SK-N-SH (cell line): ENCODE data around the gene TMEM151A. TPM values are rescaled to one million over a fixed set of nuclear protein-coding genes. Genes with fewer than 3 reads are reported as not detected.

Experiments
- CTCF ChIA-PET: fragments of 300-600, 350-600 bp; formaldehyde crosslinking; extraction: SDS; loops from one replicate; lab custom pipeline; 2021; lab: Yijun Ruan, JAX
- POLR2A ChIA-PET: fragments of 350-600 bp; sonication (Branson Sonifier 250); formaldehyde crosslinking; extraction: SDS; loops from one replicate; lab custom pipeline; 2020; ENCODE audit warnings: antibody characterized with exemption, inconsistent platforms; lab: Yijun Ruan, JAX
- DNase-seq: peaks from one replicate; pipeline ENCODE4 v3.0.0; 2012
- H2AFZ ChIP-seq: fragments of 200-600 bp; sonication (generic); 2 replicates; pipeline ENCODE4 v1.8.1; 2016; ENCODE audit warnings: antibody characterized with exemption, mild to moderate bottlenecking, low read depth
- H3F3A ChIP-seq: fragments of 200-600 bp; sonication (generic); replicated peaks from 2 replicates; pipeline ENCODE3; 2016; ENCODE audit warnings: antibody characterized with exemption, mild to moderate bottlenecking; ENCODE audit not compliant: insufficient read depth
- H3K27ac ChIP-seq, 2 experiments: fragments of 200-500 bp in 1 of 2; fragments of 200-600 bp in 1 of 2; sonication (Bioruptor generic) in 1 of 2; sonication (generic), shearing (Covaris generic) in 1 of 2; 2 replicates each; pipeline versions ENCODE4 v1.5.1 to v1.6.1; 2014 to 2016; ENCODE audit warnings: low read depth in 2 of 2, inconsistent platforms in 1 of 2, low read length in 1 of 2, mild to moderate bottlenecking in 1 of 2, mixed read lengths in 1 of 2
- H3K27me3 ChIP-seq: fragments of 200-600 bp; sonication (generic), shearing (Covaris generic); 2 replicates; pipeline ENCODE4 v1.6.1; 2016; ENCODE audit warnings: mixed run types; ENCODE audit not compliant: insufficient read depth
- H3K36me3 ChIP-seq, 2 experiments: fragments of 200-500 bp in 1 of 2; fragments of 200-600 bp in 1 of 2; sonication (Bioruptor generic) in 1 of 2; sonication (generic) in 1 of 2; replicated peaks in 1 of 2; 2 replicates each; pipeline versions ENCODE3 to v1.5.1; 2014 to 2016; ENCODE audit warnings: low read length in 1 of 2, mild to moderate bottlenecking in 1 of 2; ENCODE audit not compliant: insufficient read depth in 2 of 2, control insufficient read depth in 1 of 2
- H3K4me1 ChIP-seq, 2 experiments: fragments of 200-500 bp in 1 of 2; fragments of 200-600 bp in 1 of 2; sonication (Bioruptor generic) in 1 of 2; sonication (generic), shearing (Covaris generic) in 1 of 2; 2 replicates each; pipeline versions ENCODE4 v1.5.1 to v1.6.1; 2014 to 2016; ENCODE audit warnings: low read depth in 1 of 2, low read length in 1 of 2, mixed run types in 1 of 2; ENCODE audit not compliant: insufficient read depth in 2 of 2, control insufficient read depth in 1 of 2
- H3K4me2 ChIP-seq: fragments of 200-600 bp; sonication (generic), shearing (Covaris generic); 2 replicates; pipeline ENCODE4 v1.6.1; 2017; ENCODE audit warnings: mixed run types
- H3K4me3 ChIP-seq, 2 experiments: fragments of 200-500 bp in 1 of 2; fragments of 200-600 bp in 1 of 2; sonication (Bioruptor generic) in 1 of 2; sonication (generic), shearing (Covaris generic) in 1 of 2; 2 replicates each; pipeline versions ENCODE4 v1.5.1 to v1.8.1; 2014 to 2016; ENCODE audit warnings: low read depth in 2 of 2, inconsistent platforms in 1 of 2, low read length in 1 of 2, mild to moderate bottlenecking in 1 of 2, mixed read lengths in 1 of 2, moderate library complexity in 1 of 2
- H3K79me2 ChIP-seq: fragments of 200-600 bp; sonication (generic); 2 replicates; pipeline ENCODE4 v1.8.1; 2017; ENCODE audit warnings: mild to moderate bottlenecking; ENCODE audit not compliant: insufficient read depth
- H3K9ac ChIP-seq: fragments of 200-600 bp; sonication (generic); 2 replicates; pipeline ENCODE4 v1.6.1; 2017; ENCODE audit warnings: mixed run types
- H3K9me2 ChIP-seq: fragments of 200-600 bp; sonication (generic); 2 replicates; pipeline ENCODE4 v1.6.1; 2017; ENCODE audit warnings: mixed run types
- H3K9me3 ChIP-seq: fragments of 200-600 bp; sonication (generic); 2 replicates; pipeline ENCODE4 v1.6.1; 2017; ENCODE audit warnings: mixed run types, mild to moderate bottlenecking, moderate library complexity
- H4K20me1 ChIP-seq: fragments of 200-600 bp; sonication (generic); 2 replicates; pipeline ENCODE4 v1.6.1; 2017; ENCODE audit warnings: mild to moderate bottlenecking, mixed run types; ENCODE audit not compliant: insufficient read depth
- CHD2 ChIP-seq: fragments of 150-350 bp; IDR thresholded peaks from 2 replicates; pipeline ENCODE4 v1.6.1; 2018; ENCODE audit warnings: low read length; ENCODE audit not compliant: partially characterized antibody
- GABPA ChIP-seq: IDR thresholded peaks from 2 replicates; pipeline ENCODE4 v1.4.0; 2012; ENCODE audit warnings: low read depth, mild to moderate bottlenecking
- JUND ChIP-seq: IDR thresholded peaks from 2 replicates; pipeline ENCODE4 v1.4.0; 2012
- MEF2A ChIP-seq: IDR thresholded peaks from 2 replicates; pipeline ENCODE4 v1.4.0; 2012; ENCODE audit warnings: low read depth, borderline replicate concordance
- NFIC ChIP-seq: IDR thresholded peaks from 2 replicates; pipeline ENCODE4 v1.4.0; 2012; ENCODE audit warnings: borderline replicate concordance
- SIN3A ChIP-seq: IDR thresholded peaks from 2 replicates; pipeline ENCODE4 v1.6.1; 2012; ENCODE audit warnings: low read depth, mild to moderate bottlenecking, low read length, moderate library complexity, borderline replicate concordance
- TEAD4 ChIP-seq: IDR thresholded peaks from 2 replicates; pipeline ENCODE4 v1.4.0; 2012; ENCODE audit warnings: mild to moderate bottlenecking, borderline replicate concordance; ENCODE audit not compliant: insufficient read depth
- YY1 ChIP-seq: IDR thresholded peaks from 2 replicates; pipeline ENCODE4 v1.4.0; 2012; ENCODE audit warnings: low read depth, mild to moderate bottlenecking
- WGBS: methylation state at CpG from one replicate; pipeline ENCODE4 v1.1.6; 2017; ENCODE audit warnings: low lambda C conversion rate; 5-methylcytosine and 5-hydroxymethylcytosine counted together
- polyA plus RNA-seq, 3 experiments: library from polyadenylated mRNA; depleted of rRNA; stranded (reverse); fragments of >200 nt; gene quantifications; 2 replicates each; pipeline ENCODE4 v1.2.3, GENCODE V29; 2012
- TF ChIP-seq, protein P1 (sequence below): IDR thresholded peaks from 2 replicates; pipeline ENCODE4 v1.4.0; 2012; ENCODE audit warnings: low read depth, borderline replicate concordance
- TF ChIP-seq, protein P2 (sequence below): fragments of 150-350 bp; IDR thresholded peaks from 2 replicates; pipeline ENCODE4 v1.6.1; 2017; ENCODE audit warnings: antibody characterized with exemption, low read length, low read depth, borderline replicate concordance
- TF ChIP-seq, protein P3 (sequence below): IDR thresholded peaks from 2 replicates; pipeline ENCODE4 v1.6.1; 2012; ENCODE audit warnings: mild to moderate bottlenecking, low read depth, low read length, moderate library complexity
- TF ChIP-seq, protein P4 (sequence below): IDR thresholded peaks from 2 replicates; pipeline ENCODE4; 2012
- TF ChIP-seq, protein P5 (sequence below): fragments of 200-600 bp; sonication (generic); IDR thresholded peaks from 2 replicates; pipeline ENCODE4 v1.6.1; 2017; ENCODE audit warnings: antibody characterized with exemption, mild to moderate bottlenecking, moderate library complexity

The TMEM151A gene
- polyA plus RNA-seq, 1 of the 3 experiments (the other 2 are of a cell fraction): 0.35 TPM

DNA sequence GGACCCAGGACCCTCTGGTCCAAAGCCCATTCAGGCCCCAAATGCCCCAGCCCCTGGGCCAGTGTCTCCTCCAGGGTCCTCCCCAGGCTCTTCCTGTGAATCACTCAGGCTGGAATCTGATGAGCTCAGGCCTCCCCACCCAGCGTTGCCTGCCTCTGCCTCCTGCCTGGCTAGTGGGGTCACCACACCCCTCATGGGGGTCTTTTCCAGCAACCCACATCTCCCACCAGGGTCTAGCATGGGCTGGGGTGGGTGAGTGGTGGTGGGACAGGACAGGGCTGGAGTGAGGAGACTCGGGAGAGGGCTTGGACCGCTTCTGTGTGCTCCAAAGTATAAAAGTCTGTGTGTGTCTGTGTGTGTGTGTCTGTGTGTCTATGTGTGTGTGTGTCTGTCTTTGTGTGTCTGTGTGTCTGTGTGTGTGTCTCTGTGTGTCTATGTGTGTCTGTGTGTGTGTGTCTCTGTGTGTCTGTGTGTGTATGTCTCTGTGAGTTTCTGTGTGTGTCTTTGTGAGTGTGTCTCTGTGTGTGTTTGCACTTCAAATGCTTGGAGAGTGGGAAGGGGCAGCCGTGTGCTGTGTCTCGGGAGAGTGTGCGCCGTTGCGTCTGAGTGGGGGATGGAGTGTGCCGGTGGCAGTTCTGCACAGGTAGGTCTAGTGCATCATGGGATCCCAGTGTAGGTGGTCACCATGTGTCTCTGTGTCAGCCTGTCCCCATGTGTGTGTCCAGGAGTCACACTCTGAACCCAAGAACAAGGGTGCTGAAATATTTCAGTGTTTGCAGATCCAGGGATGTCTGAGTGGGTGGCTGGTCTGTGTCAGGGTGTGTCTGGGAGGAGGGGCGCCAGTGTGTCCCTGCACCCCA is 35.7 kb downstream of the TMEM151A start (continued):
- TF ChIP-seq, protein P1, sequence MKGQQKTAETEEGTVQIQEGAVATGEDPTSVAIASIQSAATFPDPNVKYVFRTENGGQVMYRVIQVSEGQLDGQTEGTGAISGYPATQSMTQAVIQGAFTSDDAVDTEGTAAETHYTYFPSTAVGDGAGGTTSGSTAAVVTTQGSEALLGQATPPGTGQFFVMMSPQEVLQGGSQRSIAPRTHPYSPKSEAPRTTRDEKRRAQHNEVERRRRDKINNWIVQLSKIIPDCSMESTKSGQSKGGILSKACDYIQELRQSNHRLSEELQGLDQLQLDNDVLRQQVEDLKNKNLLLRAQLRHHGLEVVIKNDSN: no peak
- TF ChIP-seq, protein P2, sequence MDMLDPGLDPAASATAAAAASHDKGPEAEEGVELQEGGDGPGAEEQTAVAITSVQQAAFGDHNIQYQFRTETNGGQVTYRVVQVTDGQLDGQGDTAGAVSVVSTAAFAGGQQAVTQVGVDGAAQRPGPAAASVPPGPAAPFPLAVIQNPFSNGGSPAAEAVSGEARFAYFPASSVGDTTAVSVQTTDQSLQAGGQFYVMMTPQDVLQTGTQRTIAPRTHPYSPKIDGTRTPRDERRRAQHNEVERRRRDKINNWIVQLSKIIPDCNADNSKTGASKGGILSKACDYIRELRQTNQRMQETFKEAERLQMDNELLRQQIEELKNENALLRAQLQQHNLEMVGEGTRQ: no peak
- TF ChIP-seq, protein P3, sequence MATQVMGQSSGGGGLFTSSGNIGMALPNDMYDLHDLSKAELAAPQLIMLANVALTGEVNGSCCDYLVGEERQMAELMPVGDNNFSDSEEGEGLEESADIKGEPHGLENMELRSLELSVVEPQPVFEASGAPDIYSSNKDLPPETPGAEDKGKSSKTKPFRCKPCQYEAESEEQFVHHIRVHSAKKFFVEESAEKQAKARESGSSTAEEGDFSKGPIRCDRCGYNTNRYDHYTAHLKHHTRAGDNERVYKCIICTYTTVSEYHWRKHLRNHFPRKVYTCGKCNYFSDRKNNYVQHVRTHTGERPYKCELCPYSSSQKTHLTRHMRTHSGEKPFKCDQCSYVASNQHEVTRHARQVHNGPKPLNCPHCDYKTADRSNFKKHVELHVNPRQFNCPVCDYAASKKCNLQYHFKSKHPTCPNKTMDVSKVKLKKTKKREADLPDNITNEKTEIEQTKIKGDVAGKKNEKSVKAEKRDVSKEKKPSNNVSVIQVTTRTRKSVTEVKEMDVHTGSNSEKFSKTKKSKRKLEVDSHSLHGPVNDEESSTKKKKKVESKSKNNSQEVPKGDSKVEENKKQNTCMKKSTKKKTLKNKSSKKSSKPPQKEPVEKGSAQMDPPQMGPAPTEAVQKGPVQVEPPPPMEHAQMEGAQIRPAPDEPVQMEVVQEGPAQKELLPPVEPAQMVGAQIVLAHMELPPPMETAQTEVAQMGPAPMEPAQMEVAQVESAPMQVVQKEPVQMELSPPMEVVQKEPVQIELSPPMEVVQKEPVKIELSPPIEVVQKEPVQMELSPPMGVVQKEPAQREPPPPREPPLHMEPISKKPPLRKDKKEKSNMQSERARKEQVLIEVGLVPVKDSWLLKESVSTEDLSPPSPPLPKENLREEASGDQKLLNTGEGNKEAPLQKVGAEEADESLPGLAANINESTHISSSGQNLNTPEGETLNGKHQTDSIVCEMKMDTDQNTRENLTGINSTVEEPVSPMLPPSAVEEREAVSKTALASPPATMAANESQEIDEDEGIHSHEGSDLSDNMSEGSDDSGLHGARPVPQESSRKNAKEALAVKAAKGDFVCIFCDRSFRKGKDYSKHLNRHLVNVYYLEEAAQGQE: no peak

DNA sequence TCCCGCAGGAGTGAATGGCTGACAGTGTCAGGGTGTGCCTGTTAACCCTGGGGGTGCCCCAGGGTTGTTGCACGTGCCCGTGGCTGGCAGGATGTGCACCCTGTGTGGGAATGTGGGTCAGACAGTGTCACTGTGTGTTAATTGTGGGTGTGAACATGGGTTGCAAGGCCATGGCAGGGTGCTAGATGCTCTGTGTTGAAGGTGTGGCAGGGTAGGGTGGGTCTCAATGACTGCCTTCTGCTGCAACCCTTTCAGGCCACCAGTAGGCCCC is 36.3 kb downstream of the TMEM151A start:
- CTCF ChIA-PET: interaction anchor here (1.5 kb wide), 1 partner anchor 10 kb away, joined by 4 read pairs; no protein-coding TSS in a partner anchor
- TF ChIP-seq YY1 (no peak), SIN3A (no peak), JUND (no peak), NFIC (no peak), MEF2A (no peak), CHD2 (no peak), TEAD4 (no peak), GABPA (no peak)
- TF ChIP-seq, protein P1: no peak
- TF ChIP-seq, protein P2: no peak
- TF ChIP-seq, protein P4, sequence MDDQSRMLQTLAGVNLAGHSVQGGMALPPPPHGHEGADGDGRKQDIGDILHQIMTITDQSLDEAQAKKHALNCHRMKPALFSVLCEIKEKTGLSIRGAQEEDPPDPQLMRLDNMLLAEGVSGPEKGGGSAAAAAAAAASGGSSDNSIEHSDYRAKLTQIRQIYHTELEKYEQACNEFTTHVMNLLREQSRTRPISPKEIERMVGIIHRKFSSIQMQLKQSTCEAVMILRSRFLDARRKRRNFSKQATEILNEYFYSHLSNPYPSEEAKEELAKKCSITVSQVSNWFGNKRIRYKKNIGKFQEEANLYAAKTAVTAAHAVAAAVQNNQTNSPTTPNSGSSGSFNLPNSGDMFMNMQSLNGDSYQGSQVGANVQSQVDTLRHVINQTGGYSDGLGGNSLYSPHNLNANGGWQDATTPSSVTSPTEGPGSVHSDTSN: no peak
- TF ChIP-seq, protein P5, sequence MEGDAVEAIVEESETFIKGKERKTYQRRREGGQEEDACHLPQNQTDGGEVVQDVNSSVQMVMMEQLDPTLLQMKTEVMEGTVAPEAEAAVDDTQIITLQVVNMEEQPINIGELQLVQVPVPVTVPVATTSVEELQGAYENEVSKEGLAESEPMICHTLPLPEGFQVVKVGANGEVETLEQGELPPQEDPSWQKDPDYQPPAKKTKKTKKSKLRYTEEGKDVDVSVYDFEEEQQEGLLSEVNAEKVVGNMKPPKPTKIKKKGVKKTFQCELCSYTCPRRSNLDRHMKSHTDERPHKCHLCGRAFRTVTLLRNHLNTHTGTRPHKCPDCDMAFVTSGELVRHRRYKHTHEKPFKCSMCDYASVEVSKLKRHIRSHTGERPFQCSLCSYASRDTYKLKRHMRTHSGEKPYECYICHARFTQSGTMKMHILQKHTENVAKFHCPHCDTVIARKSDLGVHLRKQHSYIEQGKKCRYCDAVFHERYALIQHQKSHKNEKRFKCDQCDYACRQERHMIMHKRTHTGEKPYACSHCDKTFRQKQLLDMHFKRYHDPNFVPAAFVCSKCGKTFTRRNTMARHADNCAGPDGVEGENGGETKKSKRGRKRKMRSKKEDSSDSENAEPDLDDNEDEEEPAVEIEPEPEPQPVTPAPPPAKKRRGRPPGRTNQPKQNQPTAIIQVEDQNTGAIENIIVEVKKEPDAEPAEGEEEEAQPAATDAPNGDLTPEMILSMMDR: no peak
- TF ChIP-seq, protein P3: no peak

More for the DNA sequence above, 36.3 kb downstream of the TMEM151A start:
- H3K9me2 ChIP-seq: no peaks in the 10 kb centered on the region
- no peaks in the 10 kb centered on the region for H3K27me3 ChIP-seq
- H4K20me1 ChIP-seq: no peaks in the 10 kb centered on the region
- H3K9ac ChIP-seq: no peak overlapping the region
- WGBS: 67% methylated on average over 1 of the region's 3 CpGs
- peak overlapping the region; percentile 13 to 80; a peak in 3 of 4 replicates for H3K27ac ChIP-seq
- no peak overlapping the region; a peak in 1 of 4 replicates for H3K4me3 ChIP-seq
- H3K4me2 ChIP-seq: peak overlapping the region; percentile 66; the same call in 1 of the 2 replicates
- no peaks in the 10 kb centered on the region for H3K9me3 ChIP-seq
- H3F3A ChIP-seq: peaks cover 9% of the 10 kb centered on the region
- H3K4me1 ChIP-seq: peaks cover 28 to 36% of the 10 kb centered on the region in 2 experiments; a peak in 3 of 4 replicates
- H3K79me2 ChIP-seq: no peaks in the 10 kb centered on the region
- peaks cover 2 to 11% of the 10 kb centered on the region in 2 experiments for H3K36me3 ChIP-seq
- DNase-seq: no peak
- POLR2A ChIA-PET: no interaction called here
- H2AFZ ChIP-seq: no peak overlapping the region
